HG03175 (cell line): ENCODE results near the gene BYSL.

ENCODE experiments used
- ATAC-seq: cut with Tn5 transposase; IDR thresholded peaks from one replicate; pipeline ENCODE4 v1.9.1; 2021; ENCODE audit warnings: mild to moderate bottlenecking, moderate library complexity; ENCODE audit not compliant: unreplicated experiment

BYSL gene

GRCh38 chr6:41974281-41974825 lies 53.1 kb downstream of the BYSL start:
- ATAC-seq = no peak

GRCh38 chr6:41975276-41975675 lies 54.0 kb downstream of the BYSL start:
- no peak for ATAC-seq

- no peak for ATAC-seq
These were observed 55.6 kb downstream of the BYSL start for GRCh38 chr6:41976794-41977484.
